Measurements from ENCODE around the gene KCTD1. TPM values are rescaled to one million over a fixed set of nuclear protein-coding genes. Genes with fewer than 3 reads are reported as not detected.

Gene KCTD1
- total and polyA plus RNA-seq, 2 of the 8 experiments (the other 6 are each of a cell fraction or from before 2014, with no cell fraction given): 7.7 to 14.0 TPM

DNA sequence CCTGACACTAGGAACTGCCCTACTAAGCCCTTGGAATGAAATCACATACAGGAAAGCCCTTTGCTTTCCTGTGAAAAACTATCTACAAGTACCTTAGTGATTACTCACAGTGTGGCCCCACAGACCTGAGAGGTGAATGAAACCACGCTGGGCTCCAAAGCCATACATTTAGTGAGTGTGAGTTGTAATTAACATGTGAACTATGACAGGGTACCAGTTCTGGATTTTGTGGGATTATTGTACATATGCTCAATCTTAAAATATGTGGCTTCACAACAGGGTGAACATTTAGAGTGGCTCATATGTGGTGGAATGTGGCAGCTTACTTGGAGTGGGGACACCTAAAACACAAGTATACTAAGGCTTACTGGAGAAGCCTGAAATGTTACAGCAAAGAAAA lies 12.3 kb downstream of the KCTD1 start:
- Histone ChIP-seq H3K4me3 (ENCODE audit: extremely low read depth in 1 of 4, insufficient read depth in 2 of 4, low read depth in 3 of 4, low read length in 4 of 4) (no peak overlapping the region), H4K91ac (replicated peaks; ENCODE audit: insufficient read length, low read length) (no peak overlapping the region), H3K14ac (ENCODE audit: insufficient read length) (no peak overlapping the region), H3K36me3 (ENCODE audit: control insufficient read depth in 2 of 4, insufficient read depth in 4 of 4, low read length in 3 of 4) (no peaks in the 10 kb centered on the region; a peak in 1 of 8 replicates), H2BK5ac (ENCODE audit: low read depth, low read length) (no peak overlapping the region), H4K5ac (ENCODE audit: insufficient read length, low read depth, low read length) (no peak overlapping the region), H2AFZ (ENCODE audit: low read length) (no peak overlapping the region), H3K79me1 (ENCODE audit: low read depth, low read length) (no peaks in the 10 kb centered on the region; the same call in 1 of the 2 replicates), H2BK120ac (replicated peaks; ENCODE audit: low read depth, low read length) (no peak overlapping the region), H3K4me1 (replicated peaks in 1 of 4; ENCODE audit: control insufficient read depth in 3 of 4, insufficient read depth in 4 of 4, low read length in 3 of 4) (peaks cover 0 to 7% (median 1%) of the 10 kb centered on the region in 4 experiments; a peak in 2 of 7 replicates), H4K8ac (ENCODE audit: extremely low read depth, insufficient read depth, low read length) (no peak overlapping the region), H2BK15ac (ENCODE audit: low read length) (no peak overlapping the region), H3K27ac (ENCODE audit: low read depth, low read length) (no peak overlapping the region), H3K23me2 (ENCODE audit: low read depth, low read length) (no peaks in the 10 kb centered on the region), H3K9me3 (ENCODE audit: insufficient read depth in 2 of 2, low read depth in 1 of 2, low read length in 1 of 2) (no peaks in the 10 kb centered on the region), H3K56ac (replicated peaks; ENCODE audit: insufficient read length, low read depth, low read length) (no peak overlapping the region), H3K23ac (ENCODE audit: insufficient read length) (no peak overlapping the region), H2BK12ac (ENCODE audit: low read depth, low read length) (no peak overlapping the region), H3K4ac (replicated peaks; ENCODE audit: insufficient read length, low read depth, low read length) (no peak overlapping the region), H3K9ac (replicated peaks in 1 of 4; ENCODE audit: extremely low read depth in 1 of 4, low read depth in 3 of 4, low read length in 3 of 4) (no peak overlapping the region), H3K79me2 (ENCODE audit: control insufficient read depth in 1 of 2, insufficient read depth in 2 of 2, low read length in 2 of 2) (peaks cover 0 to 6% of the 10 kb centered on the region in 2 experiments; a peak in 1 of 4 replicates), H3K27me3 (replicated peaks in 1 of 4; ENCODE audit: control insufficient read depth in 3 of 4, extremely low read depth in 1 of 4, insufficient read depth in 3 of 4, low read length in 3 of 4) (no peaks in the 10 kb centered on the region), H2BK20ac (ENCODE audit: low read length) (no peak overlapping the region), H4K20me1 (replicated peaks in 1 of 2; ENCODE audit: control insufficient read depth in 1 of 2, insufficient read depth in 2 of 2, low read length in 2 of 2) (peaks cover 0 to 2% of the 10 kb centered on the region in 2 experiments), H3K4me2 (ENCODE audit: insufficient read depth in 1 of 2, low read depth in 2 of 2, low read length in 2 of 2) (no peak overlapping the region), H2AK5ac (ENCODE audit: low read depth, low read length) (no peak overlapping the region), H3K18ac (ENCODE audit: extremely low read depth, low read length) (no peak overlapping the region)
- WGBS, 2 experiments (ENCODE audit: extremely low coverage in 1 of 2, insufficient coverage in 1 of 2, insufficient read length in 1 of 2, insufficient replicate concordance in 2 of 2, low coverage in 1 of 2, low lambda C conversion rate in 2 of 2, missing lambda C conversion rate in 1 of 2): 83% methylated on average over 1 of the region's 1 CpG; no CpG with 5 or more reads in 1 of the 2 experiments
- no peak for TF ChIP-seq CHD1 (IDR thresholded peaks at IDR 0.05; ENCODE audit: low read depth, low read length)
- no peak for TF ChIP-seq HDAC2 (IDR thresholded peaks at IDR 0.05; ENCODE audit: borderline replicate concordance in 1 of 2, low read depth in 2 of 2, low read length in 2 of 2)
- no peak for TF ChIP-seq SIN3A (conservative IDR thresholded peaks at IDR 0.05 in 1 of 2, IDR thresholded peaks at IDR 0.05 in 1 of 2; ENCODE audit: low read depth in 1 of 2, low read length in 2 of 2)
- TF ChIP-seq CEBPB (IDR thresholded peaks at IDR 0.05; ENCODE audit: low read depth, low read length): no peak
- TF ChIP-seq SP1 (IDR thresholded peaks at IDR 0.05; ENCODE audit: low read depth, low read length): no peak
- TF ChIP-seq POLR2A (IDR thresholded peaks at IDR 0.05; ENCODE audit: control extremely low read depth in 1 of 2, low read depth in 2 of 2, low read length in 2 of 2): no peak
- no peak for TF ChIP-seq TAF1 (IDR thresholded peaks at IDR 0.05; ENCODE audit: low read depth, low read length)
- TF ChIP-seq, protein P1, sequence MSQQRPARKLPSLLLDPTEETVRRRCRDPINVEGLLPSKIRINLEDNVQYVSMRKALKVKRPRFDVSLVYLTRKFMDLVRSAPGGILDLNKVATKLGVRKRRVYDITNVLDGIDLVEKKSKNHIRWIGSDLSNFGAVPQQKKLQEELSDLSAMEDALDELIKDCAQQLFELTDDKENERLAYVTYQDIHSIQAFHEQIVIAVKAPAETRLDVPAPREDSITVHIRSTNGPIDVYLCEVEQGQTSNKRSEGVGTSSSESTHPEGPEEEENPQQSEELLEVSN (IDR thresholded peaks at IDR 0.05): no peak
- TF ChIP-seq ASH2L (IDR thresholded peaks at IDR 0.05; ENCODE audit: low read length): no peak
- no peak for TF ChIP-seq SIRT6 (IDR thresholded peaks at IDR 0.05; ENCODE audit: low read length)
- TF ChIP-seq RXRA (IDR thresholded peaks at IDR 0.05; ENCODE audit: insufficient read depth, low read depth, low read length): no peak
- no peak for TF ChIP-seq PHF8 (conservative IDR thresholded peaks at IDR 0.05; ENCODE audit: low read depth, low read length)
- TF ChIP-seq KDM5A (IDR thresholded peaks at IDR 0.05; ENCODE audit: low read length): no peak
- no peak for TF ChIP-seq TCF12 (IDR thresholded peaks at IDR 0.05; ENCODE audit: low read depth, low read length)
- no peak for TF ChIP-seq SP4 (IDR thresholded peaks at IDR 0.05; ENCODE audit: low read length)
- DNase-seq (ENCODE audit: low read depth in 1 of 2, low spot score in 2 of 2): no peak
- POLR2A ChIA-PET (ENCODE audit: partially characterized antibody): interaction anchor here (1.4 kb wide), 1 partner anchor 10 kb away, joined by 4 read pairs; no protein-coding TSS in a partner anchor
- no peak for FAIRE-seq
- CTCF ChIA-PET (ENCODE audit: partially characterized antibody): interaction anchor here (1.3 kb wide), 1 partner anchor 68 kb away, joined by 3 read pairs; no protein-coding TSS in a partner anchor

Data from H1 (cell line).